Activated CD8-positive, alpha-beta T cell treated with anti-CD3 and anti-CD28 coated beads for 36 hours (primary cell): Measurements from ENCODE around the gene SEC62. TPM values are rescaled to one million over a fixed set of nuclear protein-coding genes. Genes with fewer than 3 reads are reported as not detected.
A peak's percentile ranks its signal among the peaks of the same experiment; 100 is the strongest.
"Not testable (repeated sequence)": the region's sequence is repeated elsewhere in the genome, so short reads cannot be mapped to it uniquely, and the experiment has no call there.

Experiments
- ATAC-seq: fragments of 200-7000 bp; cut with Tn5 transposase; one replicate; pipeline ENCODE4 v1.10.0; 2021; ENCODE audit warnings: mild to moderate bottlenecking, moderate library complexity
- CTCF ChIA-PET: fragments of 350-600 bp; sonication (Branson Sonifier 250); formaldehyde crosslinking; loops from one replicate; lab custom pipeline; 2021; ENCODE audit warnings: antibody characterized with exemption; lab: Charles Lee
- POLR2A ChIA-PET: fragments of 350-600 bp; sonication (Branson Sonifier 250); formaldehyde crosslinking; loops from one replicate; lab custom pipeline; 2021; ENCODE audit warnings: antibody characterized with exemption; lab: Charles Lee
- DNase-seq: peaks from one replicate; pipeline ENCODE4 v3.0.0-alpha.2; 2020
- H3K27ac Mint-ChIP-seq: one replicate; pipeline ENCODE4 v1.8.0; 2021; ENCODE audit warnings: mild to moderate bottlenecking, mixed read lengths
- H3K27me3 Mint-ChIP-seq: one replicate; pipeline ENCODE4 v1.8.0; 2021; ENCODE audit warnings: mixed read lengths
- H3K36me3 Mint-ChIP-seq: one replicate; pipeline ENCODE4 v1.8.0; 2021; ENCODE audit warnings: low read depth, mixed read lengths
- H3K4me1 Mint-ChIP-seq: one replicate; pipeline ENCODE4 v1.8.0; 2021; ENCODE audit warnings: low read depth, mixed read lengths
- H3K4me3 Mint-ChIP-seq: one replicate; pipeline ENCODE4 v1.8.0; 2021; ENCODE audit warnings: mild to moderate bottlenecking, moderate library complexity, mixed read lengths
- H3K9me3 Mint-ChIP-seq: one replicate; pipeline ENCODE4 v1.8.0; 2021; ENCODE audit warnings: mixed read lengths
- CTCF ChIP-seq: fragments of 200-600 bp; IDR thresholded peaks from one replicate; pipeline ENCODE4 v1.8.0; 2022; ENCODE audit warnings: antibody characterized with exemption, mild to moderate bottlenecking
- intact Hi-C: fragments of 100-400 bp; cut with micrococcal nuclease; formaldehyde crosslinking; loops from one replicate; pipeline ENCODE4 v1.10.0; 2022
- total RNA-seq, 2 experiments: library from RNA; stranded (reverse); gene quantifications; one replicate each; pipeline ENCODE4 v1.2.3, GENCODE V29; 2021

SEC62 gene
- total RNA-seq, 2 experiments from 2014 or later = 52.5 to 60.2 TPM

- no peak overlapping the region for H3K4me3 Mint-ChIP-seq
- CTCF ChIA-PET = no interaction called here
These were observed 49.5 kb downstream of the SEC62 start for GRCh38 chr3:170016057-170016456.

DNA sequence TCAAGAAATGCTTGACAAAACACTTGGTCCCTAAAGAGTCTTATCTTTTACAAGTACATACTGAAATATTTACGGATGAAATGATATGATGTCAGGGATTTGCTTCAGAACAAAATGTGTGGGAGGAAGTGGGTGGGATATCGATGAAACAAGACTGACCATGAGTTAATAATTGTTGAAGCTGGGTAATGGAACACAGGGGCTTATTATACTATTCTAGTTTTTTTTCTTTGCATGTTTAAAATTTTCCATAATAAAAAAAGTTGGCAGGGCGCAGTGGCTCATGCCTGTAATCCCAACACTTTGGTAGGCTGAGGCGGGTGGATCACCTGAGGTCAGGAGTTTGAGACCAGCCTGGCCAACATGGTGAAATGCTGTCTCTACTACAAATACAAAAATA, 52.7 kb downstream of the SEC62 start:
- H3K27ac Mint-ChIP-seq, ATAC-seq, H3K9me3 Mint-ChIP-seq, H3K4me1 Mint-ChIP-seq, H3K4me3 Mint-ChIP-seq, POLR2A ChIA-PET, H3K27me3 Mint-ChIP-seq, DNase-seq, intact Hi-C loops, H3K36me3 Mint-ChIP-seq: not testable (repeated sequence)
- CTCF ChIA-PET = interaction anchor here (3.1 kb wide), 1 partner anchor 157 kb away, joined by 12 read pairs; no protein-coding TSS in a partner anchor

More at GRCh38 chr3:170016057-170016456, 49.5 kb downstream of the SEC62 start:
- POLR2A ChIA-PET = interaction anchor here (1.4 kb wide), 1 partner anchor 13 kb away, joined by 3 read pairs; no protein-coding TSS in a partner anchor
- Mint-ChIP-seq H3K4me1 (peaks cover 1% of the 10 kb centered on the region), H3K36me3 (no peaks in the 10 kb centered on the region), H3K27me3 (no peaks in the 10 kb centered on the region), H3K27ac (no peak overlapping the region), H3K9me3 (no peaks in the 10 kb centered on the region)
- ATAC-seq (no peak), DNase-seq (no peak)
- intact Hi-C loops = no loop called here
- no peak for TF ChIP-seq CTCF

GRCh38 chr3:170021083-170021482, 54.5 kb downstream of the SEC62 start:
- CTCF ChIA-PET = interaction anchor here (0.7 to 3.1 kb wide), 6 partner anchors 11 to 260 kb away, joined by 3 to 12 read pairs (median 8); no protein-coding TSS in a partner anchor
- H3K4me3 Mint-ChIP-seq = no peak overlapping the region
- peaks cover 2% of the 10 kb centered on the region for H3K4me1 Mint-ChIP-seq
- H3K27me3 Mint-ChIP-seq = no peaks in the 10 kb centered on the region
- DNase-seq (no peak), ATAC-seq (peak; percentile 64)
- POLR2A ChIA-PET = interaction anchor here (1.0 to 1.4 kb wide), 2 partner anchors 12 kb away, joined by 3 to 5 read pairs; no protein-coding TSS in a partner anchor
- no peak overlapping the region for H3K27ac Mint-ChIP-seq
- H3K9me3 Mint-ChIP-seq = no peaks in the 10 kb centered on the region
- no peaks in the 10 kb centered on the region for H3K36me3 Mint-ChIP-seq
- intact Hi-C loops = no loop called here
- peak; percentile 41 for TF ChIP-seq CTCF

DNA sequence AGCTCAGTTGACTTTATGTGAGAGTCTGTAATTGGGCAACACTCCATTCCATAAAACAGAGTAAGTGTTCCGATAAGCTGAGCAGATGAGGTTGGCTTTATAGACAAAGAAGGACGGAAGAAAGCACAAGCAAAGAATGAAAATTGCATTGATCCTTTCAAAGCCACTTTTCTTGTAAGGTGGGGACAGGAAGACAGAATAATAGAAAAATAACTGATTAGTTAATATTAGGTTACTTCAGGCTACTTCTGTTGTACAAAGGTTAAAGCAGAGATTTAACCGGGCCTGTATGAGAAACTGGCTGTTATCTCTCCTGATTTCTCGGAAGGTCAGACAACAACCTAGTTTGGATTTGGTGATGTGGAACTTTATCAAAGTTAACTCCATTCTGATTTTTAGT, 55.7 kb downstream of the SEC62 start:
- no peak for TF ChIP-seq CTCF
- POLR2A ChIA-PET = no interaction called here
- DNase-seq (no peak), ATAC-seq (no peak)
- Mint-ChIP-seq H3K9me3 (no peaks in the 10 kb centered on the region), H3K27me3 (no peaks in the 10 kb centered on the region), H3K4me1 (peaks cover 7% of the 10 kb centered on the region), H3K27ac (no peak overlapping the region), H3K4me3 (no peak overlapping the region), H3K36me3 (no peaks in the 10 kb centered on the region)
- intact Hi-C loops = no loop called here
- CTCF ChIA-PET = interaction anchor here (2.0 to 3.1 kb wide), 2 partner anchors 15 to 160 kb away, joined by 9 to 12 read pairs; no protein-coding TSS in a partner anchor

DNA sequence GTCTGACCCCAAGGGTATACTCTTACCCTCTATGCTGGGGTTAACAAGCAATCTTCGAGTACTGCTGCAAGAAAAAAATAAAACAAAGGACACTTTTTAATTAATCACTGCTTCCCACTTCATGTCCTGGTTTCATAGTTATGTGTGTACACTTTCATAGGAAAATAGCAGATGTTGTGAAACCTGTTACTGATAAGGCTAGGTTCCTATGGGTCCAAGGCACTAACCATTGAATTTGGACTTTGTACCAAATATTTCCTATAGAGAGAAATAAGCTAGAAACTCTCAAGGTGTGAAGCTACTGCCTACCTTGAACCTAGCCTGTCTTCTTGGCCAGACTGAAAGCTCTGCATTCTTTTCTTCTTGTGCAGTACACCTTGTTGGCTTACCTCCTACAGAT, 56.6 kb downstream of the SEC62 start:
- H3K4me1 Mint-ChIP-seq = peaks cover 12% of the 10 kb centered on the region
- no peaks in the 10 kb centered on the region for H3K36me3 Mint-ChIP-seq
- H3K27ac Mint-ChIP-seq = no peak overlapping the region
- POLR2A ChIA-PET = no interaction called here
- no peaks in the 10 kb centered on the region for H3K9me3 Mint-ChIP-seq
- H3K4me3 Mint-ChIP-seq = no peak overlapping the region
- no peak for ATAC-seq
- DNase-seq = no peak
- intact Hi-C loops = no loop called here
- no peaks in the 10 kb centered on the region for H3K27me3 Mint-ChIP-seq
- TF ChIP-seq CTCF = no peak
- CTCF ChIA-PET = no interaction called here
